ENCODE results near the gene ART4.

ART4 gene

DNA sequence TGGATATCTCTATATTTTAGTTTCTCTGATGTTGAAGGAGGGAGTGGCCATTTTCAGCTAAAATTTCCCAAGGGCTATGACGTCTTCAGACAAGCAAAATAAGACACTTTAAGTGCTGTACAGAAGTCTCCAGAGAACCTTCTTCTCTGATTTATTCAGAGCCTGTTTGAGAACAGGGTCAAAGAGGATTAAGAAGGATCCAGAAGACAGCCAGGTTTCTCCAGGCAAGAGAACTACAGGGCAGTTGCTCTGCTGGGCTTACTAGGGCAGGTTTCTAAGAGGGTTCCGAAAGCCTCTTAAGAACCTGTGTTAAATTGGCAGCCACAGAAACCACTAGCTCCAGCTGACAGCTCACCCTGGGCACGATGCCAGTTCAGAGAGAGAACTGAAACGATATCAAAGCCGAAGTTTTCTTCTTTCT lies 41.1 kb upstream of the ART4 start:
- Histone ChIP-seq H3K4me1 (ENCODE audit: control insufficient read depth, low read depth, low read length) (no peaks in the 10 kb centered on the region), H3K56ac (ENCODE audit: low read length) (no peak overlapping the region), H2BK5ac (ENCODE audit: low read length) (no peak overlapping the region), H2BK15ac (replicated peaks; ENCODE audit: low read depth) (no peak overlapping the region), H3K27me3 (ENCODE audit: insufficient read depth, low read length, poor library complexity) (no peaks in the 10 kb centered on the region), H3K4me3 (ENCODE audit: low read length) (no peak overlapping the region), H2AK5ac (ENCODE audit: low read length) (no peak overlapping the region), H4K5ac (ENCODE audit: low read length) (no peak overlapping the region), H3K36me3 (ENCODE audit: control insufficient read depth, insufficient read depth, low read length) (no peaks in the 10 kb centered on the region), H2BK120ac (ENCODE audit: low read depth, low read length) (no peak overlapping the region), H3K27ac (ENCODE audit: low read depth, low read length) (no peak overlapping the region), H3K79me1 (ENCODE audit: low read length) (no peaks in the 10 kb centered on the region), H3K18ac (ENCODE audit: low read length) (no peak overlapping the region), H3K79me2 (ENCODE audit: control insufficient read depth, insufficient read depth, low read length) (no peaks in the 10 kb centered on the region), H4K8ac (ENCODE audit: low read depth, low read length) (no peak overlapping the region), H3K4ac (ENCODE audit: low read depth, low read length) (no peak overlapping the region), H3K9ac (ENCODE audit: low read length) (no peak overlapping the region), H3K4me2 (ENCODE audit: low read length) (no peak overlapping the region), H3K23ac (ENCODE audit: low read length) (no peak overlapping the region)
- no CpG with 5 or more reads among the region's 5 CpGs for WGBS (ENCODE audit: extremely low coverage, insufficient coverage, low lambda C conversion rate)
- DNase-seq, result no peak

DNA sequence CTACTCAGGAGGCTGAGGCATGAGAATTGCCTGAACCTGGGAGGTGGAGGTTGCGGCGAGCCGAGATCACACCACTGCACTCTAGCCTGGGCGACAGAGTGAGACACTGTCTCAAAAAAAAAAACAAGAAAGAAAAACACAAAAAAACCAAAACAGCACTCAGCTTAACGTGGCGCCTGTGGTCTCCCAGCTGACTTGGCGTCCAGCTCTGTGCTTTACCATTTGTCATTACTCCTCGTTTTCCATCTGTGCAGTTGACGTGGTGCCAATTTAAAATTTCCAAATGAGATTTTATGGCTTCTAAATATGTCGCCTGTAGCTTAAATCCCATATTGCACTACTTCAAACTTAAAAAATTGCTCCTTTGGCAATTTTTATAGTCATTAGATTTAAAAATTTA lies 40.4 kb upstream of the ART4 start:
- H2BK5ac ChIP-seq (ENCODE audit: low read length), result no peak overlapping the region
- no CpG with 5 or more reads among the region's 10 CpGs for WGBS (ENCODE audit: extremely low coverage, insufficient coverage, low lambda C conversion rate)

GRCh38 chr12:14880890-14881453 lies 37.6 kb upstream of the ART4 start:
- Histone ChIP-seq H3K23ac (ENCODE audit: low read length) (no peak overlapping the region), H3K4ac (ENCODE audit: low read depth, low read length) (no peak overlapping the region), H2BK120ac (ENCODE audit: low read depth, low read length) (no peak overlapping the region), H2BK5ac (ENCODE audit: low read length) (no peak overlapping the region), H3K79me2 (ENCODE audit: control insufficient read depth, insufficient read depth, low read length) (no peaks in the 10 kb centered on the region), H3K4me1 (ENCODE audit: control insufficient read depth, low read depth, low read length) (no peaks in the 10 kb centered on the region), H3K4me2 (ENCODE audit: low read length) (no peak overlapping the region), H3K18ac (ENCODE audit: low read length) (no peak overlapping the region), H2AK5ac (ENCODE audit: low read length) (no peak overlapping the region), H2BK15ac (replicated peaks; ENCODE audit: low read depth) (no peak overlapping the region), H3K56ac (ENCODE audit: low read length) (no peak overlapping the region), H3K36me3 (ENCODE audit: control insufficient read depth, insufficient read depth, low read length) (no peaks in the 10 kb centered on the region), H4K5ac (ENCODE audit: low read length) (no peak overlapping the region), H4K8ac (ENCODE audit: low read depth, low read length) (no peak overlapping the region), H3K4me3 (ENCODE audit: low read length) (no peak overlapping the region), H3K79me1 (ENCODE audit: low read length) (no peaks in the 10 kb centered on the region), H3K9ac (ENCODE audit: low read length) (no peak overlapping the region), H3K27ac (ENCODE audit: low read depth, low read length) (no peak overlapping the region), H3K27me3 (ENCODE audit: insufficient read depth, low read length, poor library complexity) (no peaks in the 10 kb centered on the region)
- no CpG with 5 or more reads among the region's 6 CpGs for WGBS (ENCODE audit: extremely low coverage, insufficient coverage, low lambda C conversion rate)
- no peak for DNase-seq

More for the DNA sequence above, 40.4 kb upstream of the ART4 start:
- Histone ChIP-seq H3K79me2 (ENCODE audit: control insufficient read depth, insufficient read depth, low read length) (no peaks in the 10 kb centered on the region), H3K4ac (ENCODE audit: low read depth, low read length) (no peak overlapping the region), H3K27me3 (ENCODE audit: insufficient read depth, low read length, poor library complexity) (no peaks in the 10 kb centered on the region), H3K4me3 (ENCODE audit: low read length) (no peak overlapping the region), H3K9ac (ENCODE audit: low read length) (no peak overlapping the region), H4K5ac (ENCODE audit: low read length) (no peak overlapping the region), H3K79me1 (ENCODE audit: low read length) (no peaks in the 10 kb centered on the region), H3K18ac (ENCODE audit: low read length) (no peak overlapping the region), H2BK120ac (ENCODE audit: low read depth, low read length) (no peak overlapping the region), H3K4me2 (ENCODE audit: low read length) (no peak overlapping the region), H3K4me1 (ENCODE audit: control insufficient read depth, low read depth, low read length) (no peaks in the 10 kb centered on the region), H2BK15ac (replicated peaks; ENCODE audit: low read depth) (no peak overlapping the region), H4K8ac (ENCODE audit: low read depth, low read length) (no peak overlapping the region), H2AK5ac (ENCODE audit: low read length) (no peak overlapping the region), H3K36me3 (ENCODE audit: control insufficient read depth, insufficient read depth, low read length) (no peaks in the 10 kb centered on the region), H3K27ac (ENCODE audit: low read depth, low read length) (no peak overlapping the region), H3K56ac (ENCODE audit: low read length) (no peak overlapping the region), H3K23ac (ENCODE audit: low read length) (no peak overlapping the region)
- DNase-seq, result no peak

DNA sequence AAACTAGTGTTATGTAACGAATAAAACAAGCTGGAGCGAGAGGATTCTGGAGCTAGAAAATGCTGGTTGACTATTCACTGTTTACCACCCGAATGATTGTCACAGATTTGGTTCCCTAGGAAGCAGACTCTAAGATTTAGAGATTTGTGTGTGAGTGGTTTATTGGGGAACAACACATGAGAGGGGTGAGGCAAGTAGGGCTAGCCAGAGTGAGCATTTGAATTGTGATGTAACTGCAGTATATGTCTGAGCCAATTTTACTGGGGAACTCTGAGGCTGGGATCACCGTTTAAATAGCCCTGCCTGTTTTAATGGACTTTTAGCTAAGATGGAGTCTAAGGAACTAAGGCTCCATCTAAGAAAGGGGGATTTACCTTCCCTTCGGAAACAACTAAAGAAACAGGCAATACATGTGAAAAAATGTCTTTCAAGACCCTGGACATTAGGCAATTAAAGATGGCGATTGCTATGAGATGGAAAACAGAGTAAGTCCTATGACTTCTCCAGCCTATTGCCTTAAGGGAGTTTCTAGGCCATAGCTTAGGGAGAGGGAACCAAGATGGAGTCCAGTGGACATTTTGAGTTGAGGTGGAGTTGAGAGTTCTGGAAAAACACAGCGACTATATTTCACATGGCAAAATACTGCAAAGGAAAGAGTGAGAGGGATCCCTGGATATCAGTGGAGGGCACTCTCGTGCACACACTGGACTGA lies 36.1 kb upstream of the ART4 start:
- no CpG with 5 or more reads among the region's 8 CpGs for WGBS (ENCODE audit: extremely low coverage, insufficient coverage, low lambda C conversion rate)
- no peak overlapping the region for H2BK5ac ChIP-seq (ENCODE audit: low read length)
- H3K36me3 ChIP-seq (ENCODE audit: control insufficient read depth, insufficient read depth, low read length), result no peaks in the 10 kb centered on the region
- DNase-seq, result no peak
- H3K27me3 ChIP-seq (ENCODE audit: insufficient read depth, low read length, poor library complexity), result no peaks in the 10 kb centered on the region
- no peaks in the 10 kb centered on the region for H3K79me2 ChIP-seq (ENCODE audit: control insufficient read depth, insufficient read depth, low read length)
- no peak overlapping the region for H3K4ac ChIP-seq (ENCODE audit: low read depth, low read length)
- H3K79me1 ChIP-seq (ENCODE audit: low read length), result no peaks in the 10 kb centered on the region
- H3K4me2 ChIP-seq (ENCODE audit: low read length), result no peak overlapping the region
- no peak overlapping the region for H3K27ac ChIP-seq (ENCODE audit: low read depth, low read length)
- H3K4me1 ChIP-seq (ENCODE audit: control insufficient read depth, low read depth, low read length), result no peaks in the 10 kb centered on the region
- H3K9ac ChIP-seq (ENCODE audit: low read length), result no peak overlapping the region
- H3K18ac ChIP-seq (ENCODE audit: low read length), result no peak overlapping the region
- H3K23ac ChIP-seq (ENCODE audit: low read length), result no peak overlapping the region
- H4K5ac ChIP-seq (ENCODE audit: low read length), result no peak overlapping the region
- no peak overlapping the region for H3K4me3 ChIP-seq (ENCODE audit: low read length)
- no peak overlapping the region for H2BK120ac ChIP-seq (ENCODE audit: low read depth, low read length)
- no peak overlapping the region for H2BK15ac ChIP-seq (replicated peaks; ENCODE audit: low read depth)
- no peak overlapping the region for H4K8ac ChIP-seq (ENCODE audit: low read depth, low read length)
- H3K56ac ChIP-seq (ENCODE audit: low read length), result no peak overlapping the region
- no peak overlapping the region for H2AK5ac ChIP-seq (ENCODE audit: low read length)

- no peak overlapping the region for H3K27ac ChIP-seq (ENCODE audit: low read depth, low read length)
- no peak overlapping the region for H4K8ac ChIP-seq (ENCODE audit: low read depth, low read length)
- no peak overlapping the region for H3K9ac ChIP-seq (ENCODE audit: low read length)
- H3K4me3 ChIP-seq (ENCODE audit: low read length), result no peak overlapping the region
- H3K56ac ChIP-seq (ENCODE audit: low read length), result no peak overlapping the region
- no peaks in the 10 kb centered on the region for H3K36me3 ChIP-seq (ENCODE audit: control insufficient read depth, insufficient read depth, low read length)
- H3K79me1 ChIP-seq (ENCODE audit: low read length), result no peaks in the 10 kb centered on the region
- H2BK15ac ChIP-seq (replicated peaks; ENCODE audit: low read depth), result no peak overlapping the region
- H3K79me2 ChIP-seq (ENCODE audit: control insufficient read depth, insufficient read depth, low read length), result no peaks in the 10 kb centered on the region
- H3K4me2 ChIP-seq (ENCODE audit: low read length), result no peak overlapping the region
- no peak overlapping the region for H2AK5ac ChIP-seq (ENCODE audit: low read length)
- H4K5ac ChIP-seq (ENCODE audit: low read length), result no peak overlapping the region
- H3K4me1 ChIP-seq (ENCODE audit: control insufficient read depth, low read depth, low read length), result no peaks in the 10 kb centered on the region
- no peak overlapping the region for H2BK120ac ChIP-seq (ENCODE audit: low read depth, low read length)
- H3K23ac ChIP-seq (ENCODE audit: low read length), result no peak overlapping the region
- no CpG with 5 or more reads among the region's 1 CpG for WGBS (ENCODE audit: extremely low coverage, insufficient coverage, low lambda C conversion rate)
- H3K18ac ChIP-seq (ENCODE audit: low read length), result no peak overlapping the region
- DNase-seq, result no peak
- H2BK5ac ChIP-seq (ENCODE audit: low read length), result no peak overlapping the region
- no peak overlapping the region for H3K4ac ChIP-seq (ENCODE audit: low read depth, low read length)
- H3K27me3 ChIP-seq (ENCODE audit: insufficient read depth, low read length, poor library complexity), result no peaks in the 10 kb centered on the region
These were observed 35.2 kb upstream of the ART4 start for GRCh38 chr12:14878488-14878887.

- Histone ChIP-seq H3K27me3 (ENCODE audit: insufficient read depth, low read length, poor library complexity) (no peaks in the 10 kb centered on the region), H2BK15ac (replicated peaks; ENCODE audit: low read depth) (no peak overlapping the region), H3K4me3 (ENCODE audit: low read length) (no peak overlapping the region), H3K56ac (ENCODE audit: low read length) (no peak overlapping the region), H3K27ac (ENCODE audit: low read depth, low read length) (no peak overlapping the region), H4K5ac (ENCODE audit: low read length) (no peak overlapping the region), H2AK5ac (ENCODE audit: low read length) (no peak overlapping the region), H2BK120ac (ENCODE audit: low read depth, low read length) (no peak overlapping the region), H3K36me3 (ENCODE audit: control insufficient read depth, insufficient read depth, low read length) (no peaks in the 10 kb centered on the region), H3K9ac (ENCODE audit: low read length) (no peak overlapping the region), H3K79me2 (ENCODE audit: control insufficient read depth, insufficient read depth, low read length) (no peaks in the 10 kb centered on the region), H3K18ac (ENCODE audit: low read length) (no peak overlapping the region), H3K4me2 (ENCODE audit: low read length) (no peak overlapping the region), H2BK5ac (ENCODE audit: low read length) (no peak overlapping the region), H4K8ac (ENCODE audit: low read depth, low read length) (no peak overlapping the region), H3K4me1 (ENCODE audit: control insufficient read depth, low read depth, low read length) (no peaks in the 10 kb centered on the region), H3K79me1 (ENCODE audit: low read length) (no peaks in the 10 kb centered on the region), H3K23ac (ENCODE audit: low read length) (no peak overlapping the region), H3K4ac (ENCODE audit: low read depth, low read length) (no peak overlapping the region)
- no CpG with 5 or more reads among the region's 2 CpGs for whole genome bisulfite sequencing (ENCODE audit: extremely low coverage, insufficient coverage, low lambda C conversion rate)
- DNase-seq, result no peak
These were observed 33.5 kb upstream of the ART4 start for GRCh38 chr12:14876833-14877232.
